Smooth muscle cell of trachea (primary cell): Measurements from ENCODE around the gene CDKN2AIPNL. TPM values are rescaled to one million over a fixed set of nuclear protein-coding genes. Genes with fewer than 3 reads are reported as not detected.

ENCODE experiments used
- total RNA-seq: library from RNA; depleted of rRNA; stranded (reverse); fragments of >200 nt; gene quantifications from 2 replicates; pipeline ENCODE4 v1.2.1, GENCODE V29; 2014

The CDKN2AIPNL gene, protein sequence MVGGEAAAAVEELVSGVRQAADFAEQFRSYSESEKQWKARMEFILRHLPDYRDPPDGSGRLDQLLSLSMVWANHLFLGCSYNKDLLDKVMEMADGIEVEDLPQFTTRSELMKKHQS
- 18.4 and 37.8 TPM in 2 replicates for total RNA-seq

DNA sequence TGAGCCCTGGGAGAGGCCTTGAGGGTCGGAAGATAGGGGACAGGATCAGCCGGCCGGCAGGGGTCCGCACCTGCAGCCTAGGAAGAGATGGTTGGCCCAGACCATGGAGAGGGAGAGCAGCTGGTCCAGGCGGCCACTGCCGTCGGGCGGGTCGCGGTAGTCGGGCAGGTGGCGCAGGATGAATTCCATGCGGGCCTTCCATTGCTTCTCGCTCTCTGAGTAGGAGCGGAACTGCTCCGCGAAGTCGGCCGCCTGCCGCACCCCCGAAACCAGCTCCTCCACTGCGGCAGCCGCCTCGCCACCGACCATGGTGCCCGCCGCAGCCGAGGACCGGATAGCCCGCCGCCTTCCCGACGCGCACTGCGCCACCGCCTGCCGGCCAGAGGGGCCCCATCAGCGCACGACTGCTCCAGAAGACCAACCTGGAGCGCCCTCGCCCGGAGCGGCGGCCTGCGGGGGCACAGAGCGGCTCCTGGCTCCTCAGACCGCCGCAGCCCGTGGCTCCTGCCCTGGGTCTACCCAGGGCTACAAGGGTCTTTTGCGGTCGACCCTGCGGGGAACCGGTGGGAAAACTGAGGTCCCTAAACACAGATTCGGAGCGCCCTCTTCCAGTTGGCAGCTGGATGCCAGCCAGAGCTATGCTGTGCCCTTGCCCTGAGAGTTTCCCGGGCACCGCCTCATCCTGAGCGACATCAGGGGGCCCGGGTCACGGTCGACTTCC, at the start of gene CDKN2AIPNL:
TSS of gene CDKN2AIPNL (minus strand) at position 336 of the 721 bp plus-strand sequence. CDS start at position 309, 27 bp downstream.

DNA sequence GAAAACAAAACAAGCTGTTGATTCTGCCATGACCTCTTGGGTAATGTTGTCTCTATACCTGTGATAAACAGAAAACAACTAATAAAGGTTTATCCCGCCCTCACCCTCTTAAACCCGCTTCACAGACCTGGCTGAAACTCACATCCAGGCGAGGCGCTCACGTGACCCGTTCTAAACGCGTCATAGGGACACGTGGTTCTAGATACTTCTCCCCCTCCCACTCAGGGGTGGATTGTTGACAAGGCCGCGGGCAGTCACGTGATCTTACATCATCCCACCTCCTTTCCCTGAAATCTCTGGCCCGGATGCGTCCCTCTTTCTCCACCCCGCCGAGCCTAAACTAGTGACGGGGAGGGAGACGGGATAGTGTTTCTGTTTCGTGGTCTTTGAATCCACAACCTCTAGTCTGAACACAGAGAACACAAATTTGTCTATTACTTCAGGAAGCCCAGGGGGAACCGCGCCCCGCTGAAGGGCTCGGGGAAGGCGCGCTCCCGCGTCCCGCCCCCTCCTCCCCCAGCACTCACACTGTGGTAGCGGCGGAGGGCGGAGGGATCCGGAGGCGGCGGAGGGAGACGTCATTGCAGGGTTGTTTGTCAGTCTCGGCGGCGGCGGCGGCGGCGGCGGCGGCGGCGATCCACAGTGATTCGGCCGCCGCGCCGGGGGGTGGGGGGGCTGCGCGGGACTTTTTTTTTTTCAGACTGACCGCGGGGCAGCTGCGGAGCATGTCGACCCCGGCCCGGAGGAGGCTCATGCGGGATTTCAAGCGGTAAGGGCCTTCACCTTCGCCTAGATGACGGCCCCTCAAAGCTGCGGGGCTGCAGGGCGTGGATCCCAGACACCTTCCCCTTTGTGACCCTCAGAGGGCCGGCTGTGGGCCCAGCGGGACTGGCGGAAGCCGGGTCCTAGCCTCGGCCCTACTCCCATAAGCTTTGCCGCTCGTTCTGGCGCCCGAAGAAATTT, 40.5 kb downstream of the CDKN2AIPNL start, which contains the start of gene UBE2B:
TSS of gene UBE2B (plus strand) at position 699 of the 963 bp plus-strand sequence. CDS start at position 726, 27 bp downstream.

Other genes with a start within 250 kb of the CDKN2AIPNL start
- 336 and 360 TPM in 2 replicates for gene SKP1, start 234.9 kb downstream of the CDKN2AIPNL start, total RNA-seq
- 64.7 and 117 TPM in 2 replicates for gene PPP2CA, start 185.8 kb downstream of the CDKN2AIPNL start, total RNA-seq
- gene CDKL3, start 44.7 kb downstream of the CDKN2AIPNL start, total RNA-seq, result 1.3 and 1.8 TPM in 2 replicates
- 17.2 and 29.1 TPM in 2 replicates for gene UBE2B, start 40.3 kb downstream of the CDKN2AIPNL start, total RNA-seq
- gene JADE2, start 113.8 kb upstream of the CDKN2AIPNL start, total RNA-seq, result 40.7 and 46.5 TPM in 2 replicates
- 54.7 and 111 TPM in 2 replicates for gene SAR1B, start 220.9 kb upstream of the CDKN2AIPNL start, total RNA-seq
- gene SEC24A, start 236.9 kb upstream of the CDKN2AIPNL start, total RNA-seq, result 25.5 and 30.3 TPM in 2 replicates